Subcutaneous adipose tissue (tissue), 4 donors: ENCODE measurements around the gene ABI2. TPM values are rescaled to one million over a fixed set of nuclear protein-coding genes. Genes with fewer than 3 reads are reported as not detected.

ENCODE experiments used
- CTCF ChIP-seq: fragments of 450-650 bp; IDR thresholded peaks from one replicate; pipeline ENCODE4 v1.5.1; 2016; ENCODE audit warnings: low read depth, mild to moderate bottlenecking, control low read depth, antibody characterized with exemption, moderate library complexity
- total RNA-seq, 4 donors: library from RNA; depleted of rRNA; stranded (reverse); fragments of >200 nt; gene quantifications; one replicate each; pipeline ENCODE4 v1.1.0, GENCODE V29; 2016

Gene ABI2
- total RNA-seq, 4 donors from 2014 or later = 11.1 to 25.7 (median 12.9) TPM

DNA sequence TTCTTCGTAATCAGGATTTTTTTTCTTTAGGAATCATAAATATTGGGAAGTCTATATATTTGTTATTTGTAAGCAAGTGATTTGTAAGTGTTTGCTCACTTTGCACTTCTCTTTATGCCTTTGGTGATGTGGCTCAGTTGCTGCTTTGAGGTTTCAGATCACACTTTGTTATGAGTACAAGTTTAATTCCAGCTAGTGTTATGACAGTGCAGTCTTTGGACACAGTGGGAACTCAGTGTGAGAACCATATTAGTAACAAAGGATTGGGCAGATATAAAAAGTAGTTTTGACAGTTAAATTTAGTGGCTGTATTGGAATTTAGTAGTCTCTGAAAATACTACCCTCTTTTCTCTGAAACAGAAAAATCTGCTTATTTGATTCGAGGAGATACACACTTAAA lies 67.7 kb downstream of the ABI2 start:
- no peak for TF ChIP-seq CTCF

- TF ChIP-seq CTCF = no peak
Observed at GRCh38 chr2:203396667-203397066, 68.5 kb downstream of the ABI2 start.

DNA sequence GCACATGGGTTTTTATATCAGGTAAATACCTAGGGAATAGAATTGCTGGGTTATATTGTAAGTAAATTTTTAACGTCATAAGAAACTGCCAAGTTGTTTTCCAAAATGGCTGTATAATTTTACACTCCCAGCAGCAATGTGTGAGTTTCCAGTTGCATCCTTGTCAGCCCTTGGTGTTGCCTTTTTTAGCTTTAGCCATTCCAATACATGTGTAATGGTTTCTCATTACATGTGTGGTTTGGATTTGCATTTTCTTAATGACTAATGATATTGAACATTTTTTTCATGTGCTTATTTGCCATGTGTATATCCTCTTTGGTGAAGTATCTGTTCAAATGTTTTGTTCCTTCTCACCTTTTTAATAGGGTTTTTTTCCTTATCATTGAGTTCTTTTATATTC lies 70.8 kb downstream of the ABI2 start:
- no peak for TF ChIP-seq CTCF

DNA sequence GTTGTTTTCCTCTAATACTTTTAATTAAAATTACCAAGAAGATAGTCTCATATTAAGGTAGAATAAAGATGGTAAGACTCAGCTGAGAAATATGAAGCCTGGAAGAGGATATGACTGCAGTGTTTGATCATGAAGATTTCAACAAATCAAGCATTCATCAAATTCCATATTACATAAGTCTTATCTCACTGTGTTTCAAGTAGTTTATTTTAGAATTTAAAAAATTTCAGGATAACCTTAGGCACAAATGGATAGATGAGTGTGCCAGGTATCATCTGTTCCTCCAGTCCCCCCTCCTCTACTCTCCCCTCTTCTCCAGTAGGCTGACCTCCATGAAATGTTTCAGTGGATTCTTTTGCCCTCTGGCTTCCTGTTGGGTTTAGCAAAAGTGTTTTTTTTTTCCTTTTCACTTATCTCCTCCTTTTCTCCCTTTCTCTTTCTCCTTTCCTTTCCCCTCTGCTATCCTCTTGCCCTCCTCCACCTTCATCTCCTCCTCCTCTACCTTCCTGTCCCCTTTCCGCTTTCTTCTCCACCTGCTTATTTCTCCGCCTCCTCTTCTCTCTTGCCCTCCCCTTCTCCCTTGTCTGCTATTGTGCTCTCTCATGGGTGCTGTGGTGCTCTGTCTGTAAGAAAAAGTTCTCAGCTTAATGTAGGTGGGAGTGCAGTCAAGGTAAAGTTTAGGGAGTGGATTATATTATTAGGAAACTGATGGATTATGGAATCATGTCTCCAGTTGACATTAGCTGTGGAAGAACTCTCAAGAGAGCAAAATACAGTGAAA lies 72.8 kb downstream of the ABI2 start:
- no peak for TF ChIP-seq CTCF

- TF ChIP-seq CTCF = no peak
Observed at GRCh38 chr2:203404996-203405395, 76.8 kb downstream of the ABI2 start.

DNA sequence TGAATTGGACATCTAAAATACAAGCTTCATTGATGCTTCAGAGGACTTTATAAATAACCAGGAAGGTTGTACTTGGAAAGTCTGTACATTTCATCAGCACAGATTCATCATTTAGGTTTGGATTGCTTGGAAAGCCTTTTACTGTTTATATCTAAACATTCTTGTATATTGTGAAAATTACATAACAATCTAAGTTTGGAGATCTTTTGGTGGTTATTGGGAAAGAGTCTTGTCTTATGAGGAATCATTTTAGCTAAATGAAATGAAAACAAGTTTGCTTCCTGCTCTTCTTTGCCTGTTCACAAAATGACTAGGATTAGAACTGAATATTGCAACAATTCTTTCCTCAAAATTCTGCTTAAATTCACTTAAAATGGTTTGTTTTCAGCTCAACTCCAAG lies 79.3 kb downstream of the ABI2 start:
- TF ChIP-seq CTCF = no peak

DNA sequence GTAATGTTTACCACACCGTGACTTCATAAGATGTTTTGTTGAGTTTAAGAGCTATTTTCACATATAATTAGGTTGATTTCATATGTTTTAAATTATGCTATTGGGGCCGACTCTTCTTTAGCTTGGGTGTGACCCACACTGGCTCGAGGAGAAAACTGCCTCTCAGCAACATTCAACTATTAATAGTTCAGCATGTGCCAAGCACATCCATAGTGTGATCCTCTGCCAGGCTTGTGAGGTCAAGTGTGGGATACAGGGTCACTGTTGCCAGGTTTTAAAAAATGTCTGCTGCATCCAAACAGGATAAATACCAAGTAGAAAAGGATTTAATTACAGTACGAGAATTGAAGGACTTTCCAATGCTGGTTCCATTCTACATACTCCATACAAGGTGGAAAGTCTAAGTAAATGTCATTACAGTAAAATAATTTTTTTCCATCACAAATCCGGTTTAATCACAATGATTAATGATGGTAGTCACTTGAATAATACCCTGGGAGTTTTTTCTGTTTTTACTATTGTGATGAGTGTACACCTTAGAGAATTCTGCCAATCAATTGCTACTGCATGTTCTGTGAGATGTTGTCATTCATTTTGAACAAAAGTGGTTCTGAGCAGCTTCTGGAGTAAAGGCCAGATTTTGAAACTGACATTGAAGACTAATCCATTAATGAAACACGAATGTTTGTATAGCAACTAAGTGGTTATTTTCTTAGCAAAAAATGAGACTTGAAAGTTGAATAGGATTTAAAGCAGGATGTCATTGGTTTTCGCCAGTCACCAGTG lies 84.5 kb downstream of the ABI2 start:
- no peak for TF ChIP-seq CTCF
